ENCODE measurements around the gene IL17C.

Gene IL17C

GRCh38 chr16:88631384-88631783 lies 7.0 kb upstream of the IL17C start:
- DNase-seq (ENCODE audit: low read depth): no peak
- in situ Hi-C loops (cut with HindIII; ENCODE audit: low sequenced_read_pairs): no loop called here
- TF ChIP-seq CTCF (IDR thresholded peaks at IDR 0.05; ENCODE audit: low read depth, low read length, missing control alignments): no peak
- no peak overlapping the region for H3K4me3 ChIP-seq (ENCODE audit: low read depth, low read length)

- no peak for DNase-seq (ENCODE audit: low read depth)
- in situ Hi-C loops (cut with HindIII; ENCODE audit: low sequenced_read_pairs): no loop called here
- H3K4me3 ChIP-seq (ENCODE audit: low read depth, low read length): no peak overlapping the region
- TF ChIP-seq CTCF (IDR thresholded peaks at IDR 0.05; ENCODE audit: low read depth, low read length, missing control alignments): no peak
These were observed 6.3 kb upstream of the IL17C start for GRCh38 chr16:88631920-88632586.

- in situ Hi-C loops (cut with HindIII; ENCODE audit: low sequenced_read_pairs): no loop called here
- DNase-seq (ENCODE audit: low read depth): no peak
- TF ChIP-seq CTCF (IDR thresholded peaks at IDR 0.05; ENCODE audit: low read depth, low read length, missing control alignments): no peak
- H3K4me3 ChIP-seq (ENCODE audit: low read depth, low read length): no peak overlapping the region
These were observed 5.8 kb upstream of the IL17C start for GRCh38 chr16:88632587-88632930.

GRCh38 chr16:88633684-88634140 lies 4.7 kb upstream of the IL17C start:
- DNase-seq (ENCODE audit: low read depth): no peak
- no peak overlapping the region for H3K4me3 ChIP-seq (ENCODE audit: low read depth, low read length)
- peak; percentile 12 for TF ChIP-seq CTCF (IDR thresholded peaks at IDR 0.05; ENCODE audit: low read depth, low read length, missing control alignments)
- in situ Hi-C loops (cut with HindIII; ENCODE audit: low sequenced_read_pairs): no loop called here

- no peak for DNase-seq (ENCODE audit: low read depth)
- H3K4me3 ChIP-seq (ENCODE audit: low read depth, low read length): no peak overlapping the region
- TF ChIP-seq CTCF (IDR thresholded peaks at IDR 0.05; ENCODE audit: low read depth, low read length, missing control alignments): no peak
- in situ Hi-C loops (cut with HindIII; ENCODE audit: low sequenced_read_pairs): no loop called here
These were observed 4.0 kb upstream of the IL17C start for GRCh38 chr16:88634141-88634993.

GRCh38 chr16:88634994-88635670 lies 3.2 kb upstream of the IL17C start:
- DNase-seq (ENCODE audit: low read depth): no peak
- no peak overlapping the region for H3K4me3 ChIP-seq (ENCODE audit: low read depth, low read length)
- in situ Hi-C loops (cut with HindIII; ENCODE audit: low sequenced_read_pairs): no loop called here
- TF ChIP-seq CTCF (IDR thresholded peaks at IDR 0.05; ENCODE audit: low read depth, low read length, missing control alignments): no peak
